GM21528 (cell line): Measurements from ENCODE around the gene STIMATE.

ENCODE experiments used
- ATAC-seq: cut with Tn5 transposase; IDR thresholded peaks from one replicate; pipeline ENCODE4 v1.9.1; 2021; ENCODE audit warnings: mild to moderate bottlenecking, moderate library complexity; ENCODE audit not compliant: unreplicated experiment, low FRiP score

The STIMATE gene

DNA sequence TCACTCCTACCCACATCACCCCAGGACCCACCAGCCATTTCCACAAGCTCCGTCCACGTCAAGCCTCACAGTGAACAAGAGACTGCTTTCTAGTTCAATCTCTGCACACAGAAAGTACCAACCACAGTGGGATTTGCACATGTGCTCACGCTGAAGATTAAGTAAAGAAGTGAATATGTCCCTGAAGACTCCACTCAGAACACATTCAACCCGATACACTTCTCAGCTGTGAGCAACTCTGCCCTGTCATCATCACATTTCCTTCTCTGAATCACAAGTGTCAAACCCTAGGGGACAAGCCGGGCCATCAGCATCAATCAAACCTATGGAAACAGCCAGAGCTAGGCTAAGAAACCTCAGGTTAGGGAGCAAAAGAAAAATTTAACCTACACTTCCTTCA, 1.9 kb downstream of the STIMATE start:
- ATAC-seq, result no peak

DNA sequence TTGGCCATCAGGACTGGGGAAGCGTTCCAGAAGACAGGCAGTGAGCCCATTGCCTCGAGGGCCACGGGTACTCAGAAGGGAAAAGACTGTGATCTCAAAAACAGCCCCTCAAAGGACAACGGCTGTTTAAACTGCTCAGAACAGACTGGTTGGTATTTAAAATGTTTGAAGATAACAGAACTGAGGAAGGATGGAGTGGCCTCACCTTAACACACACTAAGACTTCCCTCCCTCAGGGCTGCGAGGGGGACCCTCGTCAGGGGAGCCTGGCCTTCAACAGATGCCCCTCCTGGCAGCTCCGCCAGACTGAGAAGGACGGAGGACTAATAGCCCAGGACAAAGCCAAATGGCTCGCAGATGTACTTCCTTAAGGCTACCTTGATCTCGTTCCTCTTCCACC, 2.6 kb downstream of the STIMATE start:
- ATAC-seq, result no peak

DNA sequence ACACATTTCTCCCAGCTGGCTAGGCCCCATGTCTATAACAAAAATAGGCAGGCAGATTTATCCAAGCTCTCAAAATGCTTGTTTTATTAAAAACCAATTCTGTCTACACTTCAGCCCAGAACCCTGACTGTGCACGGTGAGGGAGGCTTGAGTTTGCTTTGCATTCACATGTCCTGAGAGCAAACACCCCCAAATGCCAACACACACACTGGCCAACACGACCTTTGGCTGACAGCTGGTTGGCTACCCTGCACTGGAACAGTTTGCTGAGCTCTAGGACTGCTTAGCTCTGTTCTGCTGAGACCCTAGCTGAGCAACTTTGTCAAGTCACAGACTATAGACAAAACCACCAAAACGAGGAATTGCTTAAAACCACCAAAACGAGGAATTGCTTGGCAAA, 3.6 kb downstream of the STIMATE start:
- no peak for ATAC-seq

DNA sequence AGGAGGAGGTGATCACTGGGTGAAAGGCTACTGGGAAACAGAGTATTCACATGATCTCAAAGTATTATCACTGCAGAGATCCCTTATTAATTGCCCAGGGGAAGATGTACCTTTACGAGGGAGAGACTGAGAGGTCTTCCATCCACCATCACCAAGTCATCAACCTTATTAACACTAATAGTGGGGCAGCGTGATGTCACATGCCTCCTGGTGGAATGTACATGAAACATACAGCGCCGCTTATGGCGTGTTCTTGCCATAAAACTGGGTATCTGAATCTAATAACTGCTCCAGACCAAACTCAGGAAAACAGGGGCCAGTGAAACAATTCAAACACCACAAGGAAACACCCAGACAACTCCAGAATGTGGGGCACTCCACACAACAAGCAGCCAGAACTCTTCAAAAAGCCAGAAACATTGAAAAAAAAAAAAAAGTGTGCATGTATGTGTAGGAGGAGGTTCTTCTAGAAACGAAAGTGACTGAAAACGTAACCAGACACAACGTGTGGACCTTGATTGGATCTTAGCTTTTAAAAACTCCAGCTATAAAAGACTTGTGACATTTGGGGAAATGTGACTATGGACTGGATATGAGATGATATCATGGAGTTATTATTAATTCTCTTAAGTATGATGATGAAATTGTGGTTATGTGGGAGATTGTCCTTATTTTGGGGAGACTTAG, 4.6 kb downstream of the STIMATE start:
- ATAC-seq, result no peak

DNA sequence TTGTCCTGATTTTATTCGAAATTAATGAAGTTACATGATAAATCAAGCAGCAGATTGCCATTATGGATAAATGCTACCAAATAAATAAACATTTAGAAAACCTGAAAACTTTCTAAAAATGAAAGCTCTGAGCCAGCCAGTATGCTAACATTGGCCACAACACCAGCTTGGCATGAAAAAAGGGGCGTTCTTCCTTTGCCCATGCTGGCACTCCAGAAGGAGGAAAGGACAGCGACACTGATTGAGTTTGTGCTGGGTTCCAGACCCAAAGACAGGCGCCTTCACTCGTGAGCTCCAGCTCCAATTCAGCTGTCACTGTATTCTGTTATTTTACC, 5.1 kb downstream of the STIMATE start:
- ATAC-seq, result no peak

DNA sequence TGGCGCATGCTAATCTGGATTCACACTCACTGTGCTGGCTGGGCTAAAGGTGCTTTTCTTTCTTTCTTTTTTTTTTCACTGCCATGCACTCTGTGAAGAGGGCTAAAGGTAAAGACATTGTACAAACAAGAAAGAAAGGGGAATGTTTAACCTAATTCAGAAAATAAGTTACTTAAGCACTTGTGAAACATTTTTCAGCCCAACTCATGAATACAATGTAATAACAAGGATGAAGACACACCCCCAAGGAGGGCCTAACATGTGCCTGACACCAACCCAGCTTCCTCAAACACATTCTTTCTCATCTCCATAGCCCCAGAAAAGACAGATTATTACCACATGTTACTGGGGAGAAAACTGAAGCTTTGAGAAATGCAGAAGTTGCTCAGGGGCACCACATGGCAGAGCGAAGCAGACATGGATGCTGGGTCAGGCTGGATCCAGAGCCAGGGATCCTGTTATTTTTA, 5.7 kb downstream of the STIMATE start:
- ATAC-seq, result no peak

DNA sequence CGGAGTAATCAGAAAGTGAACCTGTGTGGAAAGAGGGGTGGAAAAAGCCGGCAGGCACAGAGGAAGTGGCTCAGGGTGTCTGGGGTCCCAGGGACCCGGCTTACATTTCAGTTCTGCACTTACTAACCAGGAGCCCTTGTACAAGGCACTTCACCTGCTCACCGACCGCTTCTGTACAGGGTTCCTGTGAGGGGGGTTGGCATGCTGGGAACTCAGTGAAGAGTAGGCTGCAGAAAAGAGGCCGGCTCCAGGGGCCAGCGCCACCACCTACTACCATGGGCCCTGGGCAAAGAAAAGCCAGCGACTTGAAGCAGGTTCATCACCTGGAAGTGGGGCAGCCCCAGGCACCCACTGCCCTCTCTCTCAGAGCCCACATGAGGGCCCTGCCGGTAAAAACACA, 6.2 kb downstream of the STIMATE start:
- ATAC-seq, result no peak

DNA sequence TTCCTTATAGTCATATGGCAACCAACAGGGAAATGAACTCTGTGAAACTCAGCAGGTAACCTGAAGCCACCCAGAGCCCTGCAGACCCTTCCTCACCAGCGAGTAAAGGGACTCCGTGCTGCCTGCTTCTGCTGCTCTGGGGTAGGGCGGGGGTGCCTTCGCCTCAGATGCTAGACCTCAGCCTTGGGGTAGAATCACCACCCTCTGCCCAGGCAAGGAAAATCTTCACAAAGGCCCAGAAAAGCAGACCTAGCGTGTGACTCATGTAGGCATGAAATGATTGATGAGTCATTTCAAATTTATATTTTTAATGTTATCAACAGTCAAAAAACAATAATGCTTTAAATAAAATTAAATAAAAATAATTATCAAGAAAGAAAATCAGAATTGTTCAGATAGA, 6.6 kb downstream of the STIMATE start:
- ATAC-seq, result no peak

DNA sequence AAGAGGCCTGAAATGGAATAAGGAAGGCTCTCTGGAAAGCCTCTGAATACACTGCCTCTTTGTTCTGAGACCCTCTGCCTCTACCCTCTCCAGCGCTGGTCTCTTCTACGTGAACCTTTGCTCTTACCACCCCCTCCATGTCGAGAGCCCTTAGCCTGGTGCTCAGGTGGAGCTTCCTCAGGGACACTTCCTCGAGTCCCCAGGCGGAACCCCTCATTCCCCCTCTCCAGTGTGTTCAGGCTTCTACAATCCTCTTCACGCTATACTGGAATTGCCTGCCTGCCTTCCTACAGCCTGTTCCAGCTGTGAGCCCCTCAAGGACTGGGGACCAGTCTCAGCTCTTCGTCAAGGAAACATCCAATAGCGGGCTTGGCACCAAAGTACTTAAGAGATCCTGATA, 7.4 kb downstream of the STIMATE start:
- no peak for ATAC-seq

DNA sequence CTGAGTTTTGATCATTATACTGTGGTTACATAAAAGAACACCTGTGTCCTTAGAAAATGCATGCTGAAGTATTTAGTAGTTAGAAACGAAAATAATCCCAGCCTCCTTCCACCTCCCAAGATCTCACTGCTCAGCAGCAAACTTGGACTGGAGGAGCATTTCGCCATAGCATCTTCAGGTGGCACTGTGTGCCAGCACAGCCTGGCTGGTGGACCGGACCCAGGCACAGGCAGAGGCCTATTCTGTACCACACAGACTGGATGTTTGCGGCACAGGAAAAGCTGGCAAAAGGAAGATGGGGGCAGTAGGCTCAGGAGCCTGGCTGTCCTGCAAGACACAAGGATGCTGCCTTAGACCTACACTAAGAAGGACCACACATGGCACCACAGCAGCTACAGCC, 10.2 kb downstream of the STIMATE start:
- no peak for ATAC-seq

DNA sequence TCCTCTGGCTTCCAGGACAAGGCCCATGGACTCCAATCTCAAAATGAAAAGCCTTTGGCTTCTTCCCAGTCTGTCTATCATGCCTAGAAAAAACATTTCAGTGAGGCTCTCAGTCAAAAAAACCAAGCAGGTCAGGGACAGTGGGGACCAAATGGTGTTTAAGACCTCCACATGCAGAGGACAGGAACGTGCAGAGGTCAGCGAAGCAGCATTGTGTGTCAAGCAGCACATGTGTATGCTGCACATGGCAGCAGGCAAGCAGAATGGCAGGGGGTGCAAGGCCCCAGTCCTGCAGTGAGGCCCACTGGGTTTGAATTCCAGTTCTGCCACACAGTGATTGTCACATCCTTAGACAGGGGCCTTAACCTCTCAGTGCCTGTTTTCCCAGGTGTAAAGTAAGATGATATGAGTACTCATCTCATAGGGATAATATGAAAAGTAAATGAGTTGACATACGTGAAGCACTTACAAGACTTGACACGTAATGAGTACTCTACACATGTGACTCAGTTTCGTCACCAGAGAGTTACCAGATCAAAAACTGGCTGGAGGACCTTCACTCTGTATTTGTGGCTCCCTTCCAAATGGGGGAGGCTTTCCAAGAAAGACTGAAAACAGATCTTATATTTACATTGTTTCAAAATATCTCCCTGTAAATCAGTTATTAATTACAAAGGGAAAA, 11.2 kb downstream of the STIMATE start:
- no peak for ATAC-seq

DNA sequence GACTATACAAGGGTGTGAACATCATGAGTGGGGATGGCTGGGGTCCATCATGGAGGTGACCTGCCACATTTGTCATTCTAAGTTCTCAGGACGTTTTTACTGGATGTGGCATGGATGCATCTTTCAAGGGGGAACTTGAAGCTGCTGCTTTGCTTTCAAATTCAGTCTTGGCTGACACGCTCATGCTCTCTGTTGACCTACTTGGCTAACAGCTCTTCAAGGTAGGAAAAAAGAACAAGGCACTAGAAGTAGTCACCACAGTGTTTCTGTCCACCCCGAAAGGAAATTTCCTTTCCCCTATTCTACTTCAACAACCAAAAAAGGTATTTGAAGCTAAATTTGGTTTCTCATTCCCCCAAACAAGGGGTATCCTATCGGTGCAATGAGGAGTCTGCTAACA, 15.0 kb downstream of the STIMATE start:
- ATAC-seq, result no peak

DNA sequence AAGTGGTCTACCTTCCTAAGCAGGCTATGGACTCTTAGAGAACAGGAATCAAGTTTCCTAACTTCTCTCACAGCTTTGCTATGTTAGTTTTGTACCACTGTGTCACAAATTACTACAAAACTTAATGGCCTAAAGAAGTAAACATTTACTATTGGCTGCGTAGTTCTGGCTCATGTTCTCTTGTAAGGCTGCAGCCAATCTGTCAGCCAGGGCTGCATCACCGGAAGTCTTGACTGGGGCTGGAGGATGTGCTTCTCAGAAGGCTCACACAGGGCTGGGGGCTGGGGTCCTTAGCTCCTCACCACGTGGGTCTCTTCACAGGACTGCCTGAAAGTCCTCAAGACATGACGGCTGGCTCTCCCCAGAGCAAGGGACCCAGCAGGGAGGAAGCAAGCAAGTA, 15.5 kb downstream of the STIMATE start:
- no peak for ATAC-seq

DNA sequence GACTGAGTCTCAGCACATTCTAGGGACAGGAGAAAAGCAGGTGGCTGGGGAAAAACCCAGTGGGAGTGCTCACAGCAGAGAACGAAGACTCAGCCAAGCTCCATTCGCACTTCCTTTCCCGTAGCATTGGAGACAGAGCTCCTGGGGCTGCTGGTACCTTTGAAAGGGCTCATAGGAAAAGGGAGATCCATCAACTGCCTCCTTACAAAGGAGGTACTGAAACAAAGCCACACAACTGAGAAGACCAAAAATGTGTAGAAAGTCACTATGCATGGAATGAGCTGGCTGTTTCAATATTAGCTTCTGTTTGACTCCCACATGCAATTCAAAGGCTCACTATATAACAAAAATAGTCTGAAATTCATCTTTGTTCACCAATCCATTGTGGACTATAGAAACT, 16.9 kb downstream of the STIMATE start:
- no peak for ATAC-seq

DNA sequence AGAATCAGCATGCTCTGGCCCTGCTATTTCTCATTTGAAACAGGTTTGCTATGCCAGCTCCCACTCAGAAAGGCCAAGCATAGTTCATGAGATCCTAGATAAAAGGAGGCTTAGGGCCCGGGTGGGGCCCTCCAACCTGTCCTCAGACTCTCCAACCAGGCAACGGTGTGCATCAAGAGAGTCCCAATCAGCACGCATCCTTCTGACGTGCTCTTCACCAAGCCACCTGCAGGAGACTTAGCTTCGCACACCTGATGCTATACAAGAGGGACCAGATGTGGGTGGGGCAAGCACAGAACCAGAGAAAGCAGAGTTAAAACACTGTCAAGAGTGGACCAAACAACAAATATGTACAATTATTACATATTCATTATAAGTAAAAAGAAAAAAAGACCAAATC, 17.3 kb downstream of the STIMATE start:
- no peak for ATAC-seq

DNA sequence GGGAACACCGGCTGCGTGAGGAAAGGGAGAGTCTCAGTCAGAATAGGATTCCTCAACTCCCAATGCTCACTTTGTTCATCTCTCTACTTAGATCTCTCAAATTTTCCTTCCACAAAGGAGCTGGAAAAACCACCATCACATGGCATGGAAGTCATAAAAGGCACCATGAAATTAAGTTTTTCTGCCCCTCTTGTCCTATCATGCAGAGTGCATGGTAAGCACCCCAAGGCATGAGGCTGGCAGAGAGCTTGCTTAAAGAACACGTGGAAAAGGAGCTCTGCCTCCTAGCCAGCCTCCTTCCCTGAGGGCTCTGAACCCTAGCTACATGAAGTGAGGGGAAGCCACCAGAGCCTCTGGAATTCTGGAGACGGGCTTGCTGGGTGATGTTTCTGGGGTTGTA, 17.8 kb downstream of the STIMATE start:
- no peak for ATAC-seq

DNA sequence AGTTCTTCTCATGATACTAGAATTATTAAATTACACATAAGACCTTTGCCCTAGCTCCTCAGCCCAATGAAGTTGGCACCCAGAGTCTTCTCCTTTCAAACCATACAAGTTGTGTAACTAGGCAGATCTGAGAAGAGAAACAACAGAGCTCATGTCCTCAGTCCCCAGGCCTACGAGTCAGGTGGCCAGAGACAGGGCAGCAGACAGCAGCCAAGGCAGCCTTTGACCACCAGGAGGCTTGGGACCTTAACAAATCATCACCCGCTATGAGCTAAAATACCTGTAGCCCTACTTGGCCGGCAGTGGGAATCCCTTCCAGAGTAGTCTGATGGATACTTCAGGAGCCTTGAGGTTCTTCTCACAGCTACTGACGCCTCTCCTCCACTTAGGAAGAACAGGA, 18.3 kb downstream of the STIMATE start:
- no peak for ATAC-seq

DNA sequence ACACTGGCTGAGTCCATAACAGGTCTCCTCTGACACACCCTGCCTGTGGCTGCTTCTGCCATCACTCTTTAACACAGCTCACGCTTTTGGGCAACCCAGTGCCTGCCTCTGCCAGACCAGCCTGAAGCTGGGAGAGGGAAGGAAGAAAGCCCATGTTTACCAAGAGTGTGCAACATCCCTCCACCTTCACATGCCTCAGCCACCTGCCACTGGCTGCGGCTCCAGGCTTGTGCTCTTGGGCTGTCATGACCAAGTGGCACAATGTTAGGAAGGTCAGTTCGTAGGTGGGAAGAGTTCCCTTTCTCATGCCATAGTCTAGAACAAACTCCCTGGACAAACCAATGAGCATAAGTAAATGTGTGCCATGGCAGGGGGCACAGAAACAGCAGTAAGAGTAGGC, 20.3 kb downstream of the STIMATE start:
- ATAC-seq, result no peak

DNA sequence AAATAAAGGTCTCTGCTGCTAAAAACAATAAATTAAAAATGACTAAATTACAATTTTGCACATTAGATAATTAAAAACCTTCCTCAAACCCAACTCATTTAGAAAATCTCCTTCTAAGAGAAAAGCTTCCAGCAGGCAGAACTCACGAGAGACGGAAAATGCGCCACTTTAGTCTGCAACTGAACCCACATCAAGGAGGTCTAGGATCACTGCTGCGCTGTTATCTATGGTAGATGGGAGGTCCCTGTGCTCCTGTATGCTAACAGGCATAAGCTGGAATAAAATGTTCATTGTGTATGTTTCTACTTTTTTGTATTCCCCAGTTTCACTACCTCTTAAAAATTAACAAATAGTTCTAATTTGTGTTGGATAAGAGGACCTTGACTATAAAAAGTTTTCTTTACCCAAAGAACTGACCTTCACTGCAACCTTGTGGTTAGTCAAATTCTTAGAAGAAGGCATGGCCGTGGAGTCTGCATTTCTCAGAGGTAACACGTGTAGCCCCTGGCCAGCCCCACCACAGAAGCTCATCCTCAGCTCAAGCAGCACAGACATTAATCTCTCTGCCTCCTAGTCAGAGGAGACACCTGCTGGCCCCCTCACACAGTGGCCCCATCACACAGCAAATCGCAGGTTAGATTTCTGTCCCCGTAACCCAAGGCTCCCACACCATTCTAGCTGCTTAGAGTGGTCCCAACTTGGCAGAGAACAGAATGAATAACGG, 22.3 kb downstream of the STIMATE start:
- no peak for ATAC-seq

DNA sequence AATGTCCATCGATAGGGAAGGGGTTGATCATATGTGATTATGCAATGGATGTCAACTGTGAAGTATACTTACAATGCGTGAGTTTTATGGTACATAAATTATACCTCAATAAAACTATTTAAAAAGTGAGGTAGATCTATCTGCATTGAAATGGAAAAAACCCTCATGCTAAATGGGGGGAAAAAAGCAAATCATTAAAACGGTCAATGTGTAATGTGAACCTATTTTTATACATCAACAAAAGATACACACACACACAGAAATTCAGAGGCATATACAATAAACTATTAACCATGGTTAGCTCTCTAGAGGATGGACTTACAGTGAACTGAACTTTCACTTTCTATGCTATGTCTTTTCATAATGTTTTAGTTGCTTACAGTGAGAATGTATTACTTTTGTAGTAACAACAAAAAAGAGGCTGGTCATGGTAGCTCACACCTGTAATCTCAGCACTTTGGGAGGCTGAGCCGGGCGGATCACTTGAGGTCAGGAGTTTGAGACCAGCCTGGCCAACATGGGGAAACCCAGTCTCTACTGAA, 23.1 kb downstream of the STIMATE start:
- ATAC-seq, result no peak

DNA sequence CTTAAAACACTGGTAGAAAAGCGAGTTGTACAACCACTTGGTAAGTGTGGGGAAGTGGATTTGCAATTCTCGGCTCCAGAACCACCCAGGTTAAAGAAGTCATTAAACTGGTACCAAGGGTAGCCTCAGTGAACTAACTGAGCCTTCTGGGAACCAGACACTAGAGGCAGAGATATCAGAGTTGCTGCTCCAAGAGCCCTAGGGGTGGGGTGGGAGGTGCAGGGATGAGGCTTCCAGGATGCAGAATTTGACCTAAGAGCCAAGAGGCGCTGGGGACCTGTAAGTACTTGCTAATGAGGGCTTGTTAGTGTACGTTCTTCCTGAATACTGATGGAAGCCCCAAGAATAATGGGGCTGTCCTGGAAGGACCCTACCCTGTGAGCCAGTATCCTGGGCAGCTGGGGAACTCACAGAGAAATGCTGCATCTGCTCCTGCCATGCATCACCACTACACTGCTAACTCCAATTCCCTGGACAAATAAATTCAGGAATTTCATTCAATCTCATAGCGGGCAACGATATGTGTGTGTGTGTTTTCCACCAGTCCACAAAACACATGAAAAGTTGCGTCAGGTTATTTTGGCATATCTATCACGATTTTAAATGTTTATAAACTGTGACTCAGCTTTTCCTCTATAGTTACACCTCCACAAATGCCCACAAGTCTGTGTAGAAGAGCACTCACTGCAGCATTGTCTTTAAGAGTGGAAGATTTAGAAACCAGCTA, 23.8 kb downstream of the STIMATE start:
- ATAC-seq, result no peak
